Measurements from ENCODE around the gene TRIM54.

DNA sequence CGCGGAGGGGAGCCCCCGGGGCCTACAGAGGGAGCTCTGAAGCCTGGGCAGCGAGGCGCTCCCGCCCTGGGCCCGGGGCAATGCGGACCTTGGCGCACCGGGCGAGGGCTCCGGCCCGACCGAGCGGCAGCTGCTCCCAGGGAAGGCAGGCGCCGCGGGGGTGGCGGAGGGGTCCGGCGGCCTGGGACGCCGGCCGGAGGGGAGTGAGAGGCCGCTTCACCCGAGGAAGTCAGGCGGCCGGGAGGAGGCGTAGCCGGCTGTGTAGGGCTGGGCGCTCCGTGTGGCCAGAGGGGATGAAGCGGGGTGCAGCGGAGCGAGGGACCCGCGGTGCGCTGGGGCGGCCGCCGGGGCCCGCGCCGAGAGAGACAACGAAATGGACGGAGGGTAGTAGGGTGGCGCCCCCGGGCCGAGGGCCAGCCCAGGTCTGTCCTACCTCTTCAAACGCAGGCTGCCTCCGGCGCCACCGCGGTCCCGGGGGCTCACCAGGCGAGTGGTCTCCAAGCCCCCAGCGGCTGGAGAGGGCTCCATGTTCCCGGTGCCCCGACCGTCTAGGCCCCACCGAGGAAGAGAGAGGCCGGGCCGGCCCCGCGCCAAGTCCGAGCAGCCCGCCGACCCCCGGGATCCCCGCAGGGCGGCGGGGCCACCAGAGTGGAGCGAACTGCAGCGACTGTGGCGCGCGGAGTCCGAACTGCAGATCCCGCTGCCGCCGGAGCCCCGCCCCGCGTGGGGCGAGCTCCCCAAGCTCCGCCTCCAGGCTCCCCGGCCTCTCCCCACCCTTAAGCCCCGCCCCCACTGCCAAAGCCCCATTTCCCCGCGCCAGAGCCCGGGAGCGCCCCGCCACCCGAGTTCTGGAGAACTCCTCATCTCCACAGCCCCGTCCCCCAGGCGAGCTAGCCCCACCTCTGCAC is 19.6 kb upstream of the TRIM54 start, which contains the start of gene SLC30A3:
- TF ChIP-seq CTCF (tag by site-specific recombination; IDR thresholded peaks at IDR 0.05) (peak; percentile 86), PATZ1 (tag by site-specific recombination; IDR thresholded peaks at IDR 0.05) (peak; percentile 80), ZNF776 (tag by site-specific recombination; IDR thresholded peaks at IDR 0.05; ENCODE audit: borderline replicate concordance) (no peak), ZNF548 (tag by site-specific recombination; IDR thresholded peaks at IDR 0.05) (no peak), ATF2 (tag by site-specific recombination; IDR thresholded peaks at IDR 0.05; ENCODE audit: low read depth) (no peak), ZFP37 (tag by site-specific recombination; IDR thresholded peaks at IDR 0.05) (no peak)
